ENCODE results near the gene ARMC2.

- TF ChIP-seq RCOR1 (IDR thresholded peaks at IDR 0.05; ENCODE audit: insufficient replicate concordance, low read length) (no peak), CTCF (conservative IDR thresholded peaks at IDR 0.05; ENCODE audit: low read depth, low read length) (no peak), RAD21 (IDR thresholded peaks at IDR 0.05; ENCODE audit: low read length) (no peak), USF2 (IDR thresholded peaks at IDR 0.05; ENCODE audit: low read depth, low read length) (no peak), FOS (IDR thresholded peaks at IDR 0.05; ENCODE audit: low read depth, low read length) (no peak), POLR2A (IDR thresholded peaks at IDR 0.05; ENCODE audit: low read depth, low read length) (no peak), RFX5 (IDR thresholded peaks at IDR 0.05; ENCODE audit: low read depth, low read length) (no peak), MXI1 (IDR thresholded peaks at IDR 0.05; ENCODE audit: borderline replicate concordance, low read depth, low read length) (no peak), SMC3 (IDR thresholded peaks at IDR 0.05; ENCODE audit: low read depth, low read length) (no peak), BHLHE40 (IDR thresholded peaks at IDR 0.05; ENCODE audit: low read depth, low read length) (no peak), MAFK (IDR thresholded peaks at IDR 0.05; ENCODE audit: low read depth, low read length) (no peak), CHD1 (IDR thresholded peaks at IDR 0.05; ENCODE audit: low read depth, low read length) (no peak)
Observed at GRCh38 chr6:108944071-108944470, 95.8 kb downstream of the ARMC2 start.
